Erythroblast (primary cell): ENCODE data around the gene CLSTN1.

ENCODE experiments used
- GATA1 ChIP-seq: IDR thresholded peaks from 2 replicates; pipeline ENCODE4 v1.6.1; 2011; ENCODE audit warnings: low read depth, mild to moderate bottlenecking, control low read depth, low read length, moderate library complexity
- POLR2A ChIP-seq: IDR thresholded peaks from 2 replicates; pipeline ENCODE4 v1.6.1; 2011; ENCODE audit warnings: mild to moderate bottlenecking, low read length

DNA sequence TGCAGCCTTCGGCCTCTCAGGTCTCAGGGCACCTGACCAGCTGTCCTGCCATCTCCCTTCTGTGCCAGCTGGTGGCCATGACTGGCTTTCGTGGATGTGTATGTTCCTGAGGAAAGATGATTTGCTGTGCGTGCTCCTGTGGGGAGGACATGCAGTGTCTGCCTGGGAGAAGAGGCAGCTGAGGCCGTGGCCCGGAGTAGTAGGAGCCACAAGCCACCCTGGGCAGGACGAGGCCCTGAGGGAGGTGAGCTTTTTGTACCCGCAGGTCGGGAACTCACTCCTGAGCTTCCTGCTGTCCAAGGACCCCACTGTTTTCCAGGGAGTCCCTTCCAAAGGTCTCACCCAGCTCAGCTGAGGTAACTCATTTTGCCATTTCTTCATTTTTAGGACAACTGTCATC, 113.7 kb downstream of the CLSTN1 start:
- TF ChIP-seq POLR2A (no peak), GATA1 (no peak)
